Heart left ventricle (tissue), 16 donors: ENCODE data around the gene TMBIM1. TPM values are rescaled to one million over a fixed set of nuclear protein-coding genes. Genes with fewer than 3 reads are reported as not detected.
A peak's percentile ranks its signal among the peaks of the same experiment; 100 is the strongest.

Experiments used
- ATAC-seq, 4 donors: fragments of 200-7000 bp; cut with Tn5 transposase; one replicate each; pipeline ENCODE4 v1.9.1; 2020 to 2022; ENCODE audit warnings: moderate library complexity in 4 of 4, mild to moderate bottlenecking in 3 of 4, moderate number of reproducible peaks in 1 of 4
- DNase-seq, 5 donors: peaks; one replicate each; pipeline ENCODE4 v3.0.0-alpha.2; 2020
- H3K27ac ChIP-seq, 12 donors: fragments of 200-600 bp; sonication (generic) in 4 of 12; one replicate each; pipeline versions ENCODE4 v1.5.0 to v1.8.0; 2016 to 2022; ENCODE audit warnings: mild to moderate bottlenecking in 2 of 12
- H3K27me3 ChIP-seq, 9 donors: fragments of 200-600 bp; sonication (generic) in 2 of 9; one replicate each; pipeline versions ENCODE4 v1.5.1 to v1.8.0; 2016 to 2022; ENCODE audit warnings: mild to moderate bottlenecking in 3 of 9
- H3K36me3 ChIP-seq, 9 donors: fragments of 200-600 bp; sonication (generic) in 2 of 9; one replicate each; pipeline versions ENCODE4 v1.5.0 to v1.8.0; 2018 to 2022; ENCODE audit warnings: mild to moderate bottlenecking in 2 of 9
- H3K4me1 ChIP-seq, 12 donors: fragments of 200-600 bp; sonication (generic) in 4 of 12; one replicate each; pipeline versions ENCODE4 v1.5.0 to v1.8.0; 2016 to 2022; ENCODE audit warnings: mild to moderate bottlenecking in 3 of 12
- H3K4me3 ChIP-seq, 12 donors: fragments of 200-600 bp; sonication (generic) in 4 of 12; one replicate each; pipeline versions ENCODE4 v1.5.0 to v1.8.0; 2017 to 2022; ENCODE audit warnings: mild to moderate bottlenecking in 9 of 12, moderate library complexity in 4 of 12
- H3K9me3 ChIP-seq, 12 donors: fragments of 200-600 bp; sonication (generic) in 4 of 12; one replicate each; pipeline versions ENCODE4 v1.5.0 to v1.8.0; 2016 to 2022; ENCODE audit warnings: mild to moderate bottlenecking in 1 of 12
- POLR2A ChIP-seq, 2 donors: fragments of 450-650 bp; IDR thresholded peaks; one replicate each; pipeline ENCODE4 v1.6.1; 2017; ENCODE audit warnings: antibody characterized with exemption in 2 of 2, mild to moderate bottlenecking in 2 of 2, moderate library complexity in 2 of 2
- WGBS, 4 donors: extraction: QIAGEN DNeasy Blood & Tissue Kit in 2 of 4; methylation state at CpG; one replicate each; pipeline versions ENCODE4 v1.1.5 to v1.1.7; 2013 to 2018; 5-methylcytosine and 5-hydroxymethylcytosine counted together
- intact Hi-C, 10 donors: fragments of 100-400 bp; cut with DNase I; formaldehyde crosslinking; loops; one replicate each; pipeline versions ENCODE4 v1.11.1 to v1.14.2; 2022
- polyA plus RNA-seq, 2 donors: library from polyadenylated mRNA; stranded (reverse); fragments of 200-250 nt; gene quantifications; one replicate each; pipeline ENCODE4 v1.2.3, GENCODE V29; 2013
- total RNA-seq, 9 donors: library from RNA; depleted of rRNA in 2 of 9; stranded (reverse); fragments of >200 nt in 2 of 9; fragmentation: NEBNext Ultra II Directional in 3 of 9; extraction: Animal tissue kit (Norgen Biotek cat#: 25700) in 3 of 9; gene quantifications; one replicate each; pipeline versions ENCODE4 v1.1.0 to v1.2.4, GENCODE V29; 2016 to 2023
- TF ChIP-seq, protein P1 (sequence below), 12 donors: fragments of 200-600 bp; sonication (generic) in 4 of 12; IDR thresholded peaks; one replicate each; pipeline versions ENCODE4 v1.5.0 to v1.8.0; 2018 to 2022; ENCODE audit warnings: antibody characterized with exemption in 12 of 12, mild to moderate bottlenecking in 5 of 12
- donor health status: ischemic (EF 13 %, LVEDD 7.1; RV severe dilation, severe dysfunction).
- donor health status: healthy with polysubstance abuse.
- donor health status: DM: no; HTN: yes; CAD: no.
- donor health status: DM: no; HTN: no; CAD: no.
- donor health status: ischemic (EF 25% LVEDD 6.9; RV normal size, moderate dysfunction).
- donor health status: ischemic (EF 25% LVEDD 5.7; RV mildly dilated, moderate dysfunction).
- donor health status: healthy.
- donor health status: DM: yes; HTN: yes; CAD: no.
- donor health status: ischemic (EF 35%, LVEDD 5.7; RV mildly dilated, moderate dysfunction).
- donor health status: nonischemic (EF 11% LVEDD 7.7; RV severe dilation, severe dysfunction).
- donor health status: DM: yes; HTN: yes; CAD: no.
- donor health status: PGD.
- donor health status: ischemic (EF 29% LVEDD 5.4; RV normal size, mild dysfunction).
- donor health status: nonischemic (EF 23%, LVEDD 6.1; RV moderate dilation, normal function).

The TMBIM1 gene
- total and polyA plus RNA-seq, 11 donors, result 41.8 to 208 (median 126) TPM

DNA sequence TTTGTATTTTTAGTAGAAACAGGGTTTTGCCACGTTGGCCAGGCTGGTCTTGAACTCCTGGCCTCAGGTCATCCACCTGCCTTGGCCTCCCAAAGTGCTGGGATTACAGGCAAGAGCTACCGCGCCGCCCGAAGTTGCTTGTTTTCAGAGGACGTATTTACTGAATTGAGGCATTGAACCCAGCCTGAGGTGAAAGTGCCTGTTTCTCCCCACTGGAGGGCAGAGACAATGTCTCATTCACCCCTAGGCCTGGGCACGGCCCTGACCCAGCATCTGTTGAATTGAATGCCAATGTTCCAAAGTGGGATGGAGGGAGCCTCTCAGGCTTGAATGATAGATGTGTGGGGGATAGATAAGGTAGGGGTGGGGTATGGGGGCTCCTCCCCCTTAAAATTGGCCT lies 4.5 kb upstream of the TMBIM1 start:
- Histone ChIP-seq H3K27me3 (no peaks in the 10 kb centered on the region), H3K27ac (no peak overlapping the region), H3K4me3 (no peak overlapping the region), H3K36me3 (no peaks in the 10 kb centered on the region), H3K4me1 (peaks cover 0 to 34% (median 12%) of the 10 kb centered on the region in 12 donors), H3K9me3 (no peaks in the 10 kb centered on the region)
- no peak for DNase-seq
- intact Hi-C loops, result loop anchor here in 2 of 10 donors (10.0 kb wide), 1 partner anchor 168 kb away; no protein-coding TSS in a partner anchor
- TF ChIP-seq, protein P1, sequence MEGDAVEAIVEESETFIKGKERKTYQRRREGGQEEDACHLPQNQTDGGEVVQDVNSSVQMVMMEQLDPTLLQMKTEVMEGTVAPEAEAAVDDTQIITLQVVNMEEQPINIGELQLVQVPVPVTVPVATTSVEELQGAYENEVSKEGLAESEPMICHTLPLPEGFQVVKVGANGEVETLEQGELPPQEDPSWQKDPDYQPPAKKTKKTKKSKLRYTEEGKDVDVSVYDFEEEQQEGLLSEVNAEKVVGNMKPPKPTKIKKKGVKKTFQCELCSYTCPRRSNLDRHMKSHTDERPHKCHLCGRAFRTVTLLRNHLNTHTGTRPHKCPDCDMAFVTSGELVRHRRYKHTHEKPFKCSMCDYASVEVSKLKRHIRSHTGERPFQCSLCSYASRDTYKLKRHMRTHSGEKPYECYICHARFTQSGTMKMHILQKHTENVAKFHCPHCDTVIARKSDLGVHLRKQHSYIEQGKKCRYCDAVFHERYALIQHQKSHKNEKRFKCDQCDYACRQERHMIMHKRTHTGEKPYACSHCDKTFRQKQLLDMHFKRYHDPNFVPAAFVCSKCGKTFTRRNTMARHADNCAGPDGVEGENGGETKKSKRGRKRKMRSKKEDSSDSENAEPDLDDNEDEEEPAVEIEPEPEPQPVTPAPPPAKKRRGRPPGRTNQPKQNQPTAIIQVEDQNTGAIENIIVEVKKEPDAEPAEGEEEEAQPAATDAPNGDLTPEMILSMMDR (IDR thresholded peaks at IDR 0.05), result no peak
- TF ChIP-seq POLR2A (IDR thresholded peaks at IDR 0.05), result no peak
- 93 to 95% (median 94%) methylated on average over 7 of the region's 7 CpGs for WGBS, 4 donors
- ATAC-seq, result no peak

DNA sequence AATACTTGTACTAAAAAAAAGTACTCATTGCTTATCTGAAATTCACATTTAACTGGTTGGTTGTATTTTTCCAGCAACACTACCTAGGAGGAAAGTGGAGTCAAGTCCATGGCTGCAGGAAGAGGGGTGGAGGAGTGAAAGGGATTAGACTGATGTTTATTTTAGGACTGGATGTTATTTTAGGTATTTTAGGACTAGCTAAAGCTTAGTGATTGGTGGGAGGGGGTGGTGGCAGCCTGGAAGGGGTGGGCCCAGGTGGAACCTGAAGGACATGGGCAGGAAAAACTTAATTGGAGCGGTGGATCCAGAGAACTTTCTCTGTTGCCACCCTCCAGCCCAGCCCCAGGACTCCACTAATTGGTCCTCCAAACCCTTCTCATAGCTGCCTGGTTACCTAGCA lies 3.9 kb upstream of the TMBIM1 start:
- H3K27ac ChIP-seq, result no peak overlapping the region
- no peaks in the 10 kb centered on the region for H3K27me3 ChIP-seq
- H3K36me3 ChIP-seq, result no peaks in the 10 kb centered on the region
- ATAC-seq (no peak), DNase-seq (no peak)
- intact Hi-C loops, result loop anchor here in 2 of 10 donors (10.0 kb wide), 1 partner anchor 169 kb away; no protein-coding TSS in a partner anchor
- H3K9me3 ChIP-seq, result no peaks in the 10 kb centered on the region
- WGBS, 4 donors, result 91 to 100% (median 95%) methylated on average over 1 of the region's 1 CpG
- H3K4me3 ChIP-seq, result no peak overlapping the region
- H3K4me1 ChIP-seq, result peaks cover 0 to 34% (median 15%) of the 10 kb centered on the region in 12 donors
- TF ChIP-seq, protein P1 (IDR thresholded peaks at IDR 0.05), result no peak
- TF ChIP-seq POLR2A (IDR thresholded peaks at IDR 0.05), result no peak

DNA sequence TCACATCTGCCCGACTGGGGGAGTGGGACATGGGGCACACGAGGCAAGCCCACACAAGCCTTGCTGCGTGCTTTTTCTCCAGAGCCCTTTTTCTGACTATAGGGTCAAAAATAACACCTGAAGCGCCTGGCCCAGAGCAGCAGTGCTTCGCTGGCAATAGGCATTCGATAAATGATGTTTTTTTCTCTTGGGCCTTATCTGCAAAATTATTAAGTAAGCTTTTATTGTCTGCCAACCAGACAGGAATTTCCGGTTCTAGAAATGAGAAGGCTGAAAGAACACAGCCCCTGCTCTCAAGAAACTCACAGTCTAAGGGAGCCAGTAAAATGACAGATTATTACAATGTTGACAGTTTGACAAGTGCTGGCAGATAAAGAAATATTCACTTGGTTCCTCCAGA lies 2.7 kb upstream of the TMBIM1 start:
- no peaks in the 10 kb centered on the region for H3K9me3 ChIP-seq
- WGBS, 4 donors, result 63 to 80% (median 67%) methylated on average over 7 of the region's 7 CpGs
- TF ChIP-seq, protein P1 (IDR thresholded peaks at IDR 0.05), result no peak
- no peak for TF ChIP-seq POLR2A (IDR thresholded peaks at IDR 0.05)
- H3K4me1 ChIP-seq, result peaks cover 2 to 44% (median 25%) of the 10 kb centered on the region in 12 donors
- no peaks in the 10 kb centered on the region for H3K27me3 ChIP-seq
- H3K4me3 ChIP-seq, result no peak overlapping the region
- intact Hi-C loops, result loop anchor here in 2 of 10 donors (10.0 kb wide), 1 partner anchor 170 kb away; no protein-coding TSS in a partner anchor
- ATAC-seq (no peak), DNase-seq (no peak)
- peak overlapping the region in 2 of 12 donors; percentile 8 for H3K27ac ChIP-seq
- no peaks in the 10 kb centered on the region for H3K36me3 ChIP-seq

DNA sequence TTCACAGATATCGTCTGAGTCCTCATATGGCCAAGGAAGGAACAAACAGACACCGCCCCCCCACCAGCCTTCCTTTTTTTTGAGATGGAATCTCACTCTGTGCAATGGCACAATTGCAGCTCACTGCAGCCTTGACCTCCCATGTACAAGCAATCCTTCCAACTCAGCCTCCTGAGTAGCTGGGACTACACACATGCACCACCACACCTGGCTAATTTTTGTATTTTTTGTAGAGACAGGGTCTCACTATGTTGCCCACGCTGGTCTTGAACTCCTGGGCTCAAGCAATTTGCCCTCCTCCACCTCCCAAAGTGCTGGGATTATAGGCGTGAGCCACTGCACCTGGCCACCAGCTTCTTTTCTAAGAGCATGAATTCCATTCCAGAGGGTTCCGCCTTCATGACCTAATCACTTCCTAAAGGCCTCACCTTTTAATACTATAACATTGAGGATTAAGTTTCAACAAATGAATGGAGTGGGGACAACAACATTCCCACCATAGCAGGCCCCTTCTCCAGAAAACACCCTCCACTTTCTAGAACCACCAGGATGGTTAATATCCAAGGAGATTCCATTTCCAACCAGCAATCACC lies 2.2 kb upstream of the TMBIM1 start:
- Histone ChIP-seq H3K27me3 (no peaks in the 10 kb centered on the region), H3K4me1 (peaks cover 2 to 49% (median 30%) of the 10 kb centered on the region in 12 donors), H3K27ac (peak overlapping the region in 2 of 12 donors; percentile 8), H3K4me3 (no peak overlapping the region), H3K36me3 (no peaks in the 10 kb centered on the region), H3K9me3 (no peaks in the 10 kb centered on the region)
- WGBS, 4 donors, result 86 to 94% (median 90%) methylated on average over 5 of the region's 5 CpGs
- no peak for ATAC-seq
- no peak for TF ChIP-seq POLR2A (IDR thresholded peaks at IDR 0.05)
- TF ChIP-seq, protein P1 (IDR thresholded peaks at IDR 0.05), result no peak
- intact Hi-C loops, result loop anchor here in 4 of 10 donors (5.0 to 10.0 kb wide), 4 partner anchors 73 to 173 kb away; no protein-coding TSS in a partner anchor
- no peak for DNase-seq
